NCI-H1436 treated with DMSO at 0.1 percent for 48 hours (cell line): ENCODE measurements around the gene ZNF512B.
"Not testable (repeated sequence)": the region's sequence is repeated elsewhere in the genome, so short reads cannot be mapped to it uniquely, and the experiment has no call there.

Experiments
- DNase-seq: peaks from one replicate; lab custom pipeline; 2025; lab: John Stamatoyannopoulos, UW

Gene ZNF512B

DNA sequence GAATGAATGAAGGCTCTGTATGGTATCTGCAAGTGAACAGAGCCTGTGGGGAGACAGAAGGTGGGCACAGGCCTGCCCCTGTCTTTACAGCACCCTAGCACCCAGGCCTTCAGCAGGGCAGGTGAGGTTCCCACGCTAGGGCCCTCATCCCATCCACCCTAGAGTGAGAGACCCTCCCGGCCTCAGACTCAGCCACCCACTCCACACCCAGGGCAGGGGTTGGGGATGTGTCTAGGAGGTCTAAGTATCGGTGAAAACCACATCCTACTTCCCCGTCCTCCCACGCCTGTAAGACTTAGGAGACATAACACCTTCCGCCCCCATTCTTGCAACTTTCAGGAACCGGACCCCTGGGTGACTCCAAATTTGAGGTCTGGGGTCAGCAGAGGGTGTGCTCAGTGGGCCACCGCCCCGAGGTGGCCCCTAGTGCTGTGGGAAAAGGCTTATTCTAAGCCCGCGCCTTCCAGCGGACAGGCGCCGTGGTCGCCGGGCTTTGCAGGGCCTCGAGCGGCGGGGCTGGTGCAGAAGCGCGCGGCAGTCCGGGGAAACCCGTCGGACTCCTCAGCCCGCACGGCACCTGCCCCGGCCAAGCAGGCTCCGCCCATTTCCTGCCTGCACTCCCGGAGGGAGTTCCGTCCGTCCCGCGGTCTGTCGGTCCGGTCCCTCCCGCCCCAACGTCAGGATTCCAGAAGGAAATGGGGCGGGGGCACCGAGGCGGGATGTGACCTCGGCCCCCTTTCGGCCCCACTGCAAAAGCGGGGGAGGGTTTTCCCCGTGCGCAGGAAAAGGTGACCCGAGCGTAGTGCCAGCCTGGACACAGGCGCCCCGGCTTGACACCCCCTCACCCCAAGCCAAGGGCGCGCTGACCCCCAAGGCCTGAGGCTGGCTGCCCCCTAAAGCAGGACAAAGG lies 8.8 kb upstream of the ZNF512B start:
- no peak for DNase-seq

DNA sequence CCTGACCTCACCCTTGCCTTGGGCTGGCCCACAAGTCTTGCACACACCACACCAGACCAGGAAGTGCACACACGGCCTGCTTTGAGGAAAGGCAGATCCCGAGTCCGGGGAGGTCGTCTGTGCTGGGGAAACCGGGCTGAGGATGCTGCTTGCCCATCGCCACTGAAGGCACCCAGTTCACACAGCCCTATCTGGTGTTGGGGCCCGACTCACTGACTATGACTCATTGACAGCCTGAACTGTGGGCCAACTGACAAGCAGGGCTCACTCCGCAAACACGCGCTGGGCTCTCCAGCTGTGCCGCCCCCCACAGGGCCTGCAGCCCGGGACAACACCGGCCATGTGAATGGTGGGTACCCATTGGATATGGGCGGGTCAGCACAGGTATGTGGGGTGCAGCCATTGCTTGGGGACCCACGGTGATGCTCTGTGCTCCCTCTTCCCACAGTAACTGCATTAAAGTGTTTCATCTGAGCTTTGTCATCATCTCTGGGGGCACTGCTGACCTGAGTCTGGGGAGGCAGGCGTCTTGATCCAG lies 8.1 kb upstream of the ZNF512B start:
- DNase-seq, result no peak

- DNase-seq, result no peak
Observed at GRCh38 chr20:63976980-63977738, 7.4 kb upstream of the ZNF512B start.

GRCh38 chr20:63976511-63976910 lies 6.8 kb upstream of the ZNF512B start:
- not testable (repeated sequence) for DNase-seq

- no peak for DNase-seq
Observed at GRCh38 chr20:63974402-63975200, 4.9 kb upstream of the ZNF512B start.

DNA sequence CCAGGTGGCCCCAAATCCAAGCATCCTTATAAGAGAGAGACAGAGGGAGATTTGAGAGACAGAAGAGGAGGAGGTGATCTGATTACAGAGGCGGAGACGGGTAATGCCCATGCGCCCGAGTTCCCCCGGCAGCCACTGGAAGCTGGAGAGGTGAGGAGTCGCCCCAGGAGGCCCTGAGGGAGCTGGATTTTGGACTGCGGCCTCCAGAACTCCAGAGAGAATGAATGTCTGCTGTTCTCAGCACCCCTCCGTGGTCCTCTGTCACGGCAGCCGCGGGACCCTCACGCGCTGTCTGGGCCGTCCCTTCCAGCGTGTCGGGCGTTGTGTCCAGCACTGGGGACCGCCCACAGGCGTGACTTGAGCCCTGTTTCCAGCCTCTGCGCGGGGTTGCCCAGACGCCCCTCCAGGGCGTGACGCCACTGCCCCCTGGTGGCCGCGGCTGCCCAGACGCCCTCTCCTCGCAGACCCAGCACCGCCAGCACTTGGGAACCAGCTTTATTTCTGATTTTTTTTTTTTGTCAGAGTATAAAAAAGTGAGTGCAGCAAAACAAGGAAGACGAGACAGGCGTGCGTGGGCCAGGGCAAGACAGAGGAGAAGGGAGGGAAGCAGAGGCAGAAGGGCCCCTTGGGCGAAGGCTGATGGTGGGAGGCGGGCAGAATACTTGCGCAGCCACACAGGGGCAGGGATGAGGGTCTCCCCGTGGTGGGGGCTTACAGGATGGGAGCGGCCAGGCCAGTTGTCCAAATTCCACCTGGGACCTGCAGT lies 4.1 kb upstream of the ZNF512B start:
- no peak for DNase-seq

DNA sequence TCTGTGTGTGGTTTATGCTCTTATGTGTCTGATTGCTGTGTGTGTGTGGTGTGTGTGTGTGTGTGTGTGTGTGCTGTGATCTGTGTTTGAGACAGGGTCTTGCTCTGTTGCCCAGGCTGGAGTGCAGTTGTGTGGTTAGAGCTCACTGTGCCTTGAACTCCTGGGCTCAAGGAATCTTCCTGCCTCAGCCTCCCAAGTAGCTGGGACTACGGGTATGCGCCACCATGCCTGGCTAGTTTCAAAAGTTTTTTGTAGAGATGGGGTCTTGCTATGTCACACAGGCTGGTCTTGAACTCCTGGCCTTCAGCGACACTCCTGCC lies 3.4 kb upstream of the ZNF512B start:
- no peak for DNase-seq

DNA sequence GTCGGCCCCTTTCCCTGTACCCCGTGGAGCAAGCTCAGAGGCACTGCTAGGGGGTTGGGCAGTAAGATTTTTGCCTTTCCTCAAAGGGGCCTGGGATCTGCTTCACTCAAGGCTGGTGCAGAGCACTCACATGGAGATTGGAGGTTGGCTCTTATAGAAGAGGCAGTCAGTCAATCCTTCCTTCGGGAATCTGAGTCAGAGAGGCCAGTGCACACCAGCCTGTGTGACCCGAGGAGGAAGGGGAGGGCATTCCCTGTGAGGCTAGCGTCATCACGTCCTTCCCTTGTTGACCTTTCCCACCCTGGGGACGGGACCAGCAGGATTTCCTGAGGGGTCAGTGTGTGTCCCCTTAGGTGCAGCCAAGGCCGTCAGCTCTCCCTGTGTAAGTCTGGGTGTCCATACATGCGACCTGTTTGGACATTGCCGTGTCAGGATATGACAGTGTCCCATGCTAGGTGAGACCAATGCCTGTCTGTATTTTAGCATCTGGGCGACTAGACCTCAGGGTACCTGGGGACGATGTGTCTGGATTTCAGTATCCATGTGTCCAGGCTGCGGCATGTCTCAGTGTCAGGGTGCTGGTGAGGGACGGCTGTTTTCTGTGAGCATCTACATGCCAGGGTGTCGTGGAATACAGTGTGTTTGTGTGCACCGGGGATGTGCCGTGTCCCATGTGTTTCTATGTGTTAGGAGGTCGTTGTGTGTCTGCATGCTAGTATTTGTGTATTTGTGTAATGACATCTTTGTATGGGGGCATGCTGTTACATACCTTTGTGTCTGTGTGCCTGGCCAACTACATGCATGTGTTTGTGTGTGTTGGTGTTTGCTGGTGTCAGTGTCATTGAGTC lies 2.8 kb upstream of the ZNF512B start:
- no peak for DNase-seq

DNA sequence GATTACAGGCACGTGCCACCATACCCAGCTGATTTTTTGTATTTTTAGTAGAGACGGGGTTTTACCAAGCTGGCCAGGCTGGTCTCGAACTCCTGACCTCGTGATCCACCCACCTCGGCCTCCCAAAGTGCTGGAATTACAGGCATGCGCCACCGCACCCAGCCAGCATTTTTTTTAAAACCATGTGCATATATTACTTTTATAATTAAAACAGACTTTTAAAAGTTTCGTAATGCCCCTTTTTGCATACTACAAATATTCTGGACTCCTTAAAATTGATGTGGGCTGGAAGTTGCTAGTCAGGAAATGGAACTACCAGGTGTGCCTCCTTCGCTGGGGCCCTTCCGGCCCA lies 2.2 kb upstream of the ZNF512B start:
- not testable (repeated sequence) for DNase-seq

GRCh38 chr20:63970714-63971431 lies 1.1 kb upstream of the ZNF512B start:
- no peak for DNase-seq

DNA sequence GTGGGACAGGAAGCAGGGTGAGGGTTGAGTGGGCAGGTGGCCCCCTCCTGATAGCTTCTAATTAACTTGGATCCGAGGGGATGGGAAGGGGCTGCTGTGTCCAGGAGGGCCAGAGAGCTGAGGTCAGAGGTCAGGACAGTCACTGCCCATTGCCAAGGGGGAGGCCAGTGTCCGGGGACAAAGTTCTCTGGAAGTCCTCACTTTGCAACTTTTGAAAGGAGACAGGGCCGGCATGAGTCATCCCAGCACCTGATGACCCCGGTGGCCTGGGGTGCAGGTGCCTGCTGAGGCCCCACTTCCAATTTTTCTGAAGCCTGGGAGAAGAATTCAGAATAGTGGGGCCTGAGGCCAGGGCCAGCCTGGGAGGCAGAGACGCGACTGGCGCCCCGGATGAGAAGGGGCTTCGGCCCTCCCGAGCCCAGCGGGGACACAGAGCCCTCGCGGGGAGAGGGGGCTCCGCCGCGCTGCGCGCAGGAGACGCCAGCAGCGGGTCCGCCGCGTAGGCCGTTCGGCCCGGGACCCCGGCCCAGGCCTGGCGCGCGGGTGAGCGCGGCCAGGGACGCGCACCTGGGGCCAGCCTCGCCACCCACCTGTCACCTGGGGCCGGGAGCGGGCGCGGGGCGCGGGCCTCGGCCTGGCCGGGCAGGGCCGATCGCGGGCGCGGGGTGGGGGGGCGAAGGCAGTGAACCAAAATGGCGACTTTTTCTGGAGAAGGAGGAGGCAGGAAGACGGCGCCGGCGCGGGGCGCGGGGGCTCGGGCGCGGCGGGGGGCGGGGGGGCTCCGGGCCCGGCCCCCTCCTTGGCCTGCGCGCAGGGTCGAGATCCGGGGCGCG lies 586 bp downstream of the ZNF512B start:
- DNase-seq, result no peak

- no peak for DNase-seq
Observed at GRCh38 chr20:63968136-63968927, 1.4 kb downstream of the ZNF512B start.

DNA sequence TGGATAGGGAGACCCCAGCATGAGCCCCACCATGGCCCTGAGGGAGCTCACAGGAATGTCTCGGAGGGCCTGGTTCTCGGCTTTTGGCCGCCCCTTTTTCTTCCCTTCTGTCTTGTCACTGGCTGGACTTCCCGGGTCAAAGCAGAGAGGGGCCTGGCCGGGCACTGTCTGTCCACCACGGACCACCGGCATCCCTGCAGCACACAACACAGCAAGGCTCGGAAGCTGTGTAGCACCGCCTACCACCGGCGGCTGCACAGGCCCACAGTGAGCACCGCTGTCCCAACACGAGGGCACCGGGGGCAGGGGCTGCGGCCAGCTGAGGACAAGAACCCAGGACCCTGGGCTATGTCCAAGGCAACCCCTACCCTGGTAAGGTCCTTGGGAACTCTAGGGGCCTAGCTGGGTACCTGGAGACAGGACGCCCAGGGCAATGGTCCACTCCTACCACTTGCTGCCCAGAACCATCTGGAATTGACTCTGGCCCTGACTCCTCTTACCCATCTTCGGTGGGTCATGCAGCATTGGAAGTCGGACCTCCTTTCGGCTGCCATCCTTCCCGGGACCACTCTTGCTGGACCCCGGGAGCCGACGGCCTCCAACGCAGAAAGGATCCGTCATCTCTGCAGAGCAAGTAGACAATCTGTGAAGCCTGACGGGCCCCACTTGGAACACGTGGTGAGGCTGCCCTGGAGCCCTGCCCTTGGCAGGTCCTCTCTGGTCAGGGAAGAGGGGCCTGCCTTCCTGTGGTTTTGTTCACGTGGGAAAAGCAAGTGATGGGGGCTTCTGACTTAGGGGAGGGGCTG lies 2.2 kb downstream of the ZNF512B start:
- DNase-seq, result no peak

DNA sequence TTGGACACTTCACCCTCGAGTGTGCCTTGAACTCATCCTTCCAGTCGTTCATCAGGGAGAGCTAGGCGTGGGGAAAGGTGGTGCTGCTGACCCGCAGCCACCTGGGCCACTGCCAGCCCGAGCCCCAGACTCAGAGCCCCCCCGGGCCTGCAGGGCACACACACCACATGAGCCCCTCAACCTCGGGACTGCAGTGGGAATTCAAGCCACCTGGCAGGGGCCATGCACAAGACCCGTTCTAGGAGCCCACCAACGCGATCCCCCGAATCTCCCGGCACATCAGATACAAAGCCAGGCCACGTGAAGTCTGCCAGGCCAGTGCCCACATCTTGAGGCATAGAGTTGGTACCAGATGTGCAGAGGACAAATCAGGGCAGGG lies 2.8 kb downstream of the ZNF512B start:
- DNase-seq, result no peak

GRCh38 chr20:63966172-63966943 lies 3.4 kb downstream of the ZNF512B start:
- no peak for DNase-seq

GRCh38 chr20:63964412-63964811 lies 5.3 kb downstream of the ZNF512B start:
- no peak for DNase-seq
